ENCODE measurements around the gene ACOT7. TPM values are rescaled to one million over a fixed set of nuclear protein-coding genes. Genes with fewer than 3 reads are reported as not detected.

Gene ACOT7
- total and polyA plus RNA-seq, 2 of the 13 experiments (the other 11 are each of a cell fraction or from before 2014, with no cell fraction given) = 33.0 to 55.8 TPM

- TF ChIP-seq REST (IDR thresholded peaks at IDR 0.05; ENCODE audit: borderline replicate concordance in 1 of 2, low read depth in 1 of 2, low read length in 2 of 2) (peak in 1 of 2 experiments; percentile 99), RFX5 (IDR thresholded peaks at IDR 0.05; ENCODE audit: low read depth, low read length) (no peak), GATAD1 (CRISPR knock-in tag; IDR thresholded peaks at IDR 0.05) (peak; percentile 82), ZNF703 (CRISPR knock-in tag; IDR thresholded peaks at IDR 0.05; ENCODE audit: borderline replicate concordance) (peak; percentile 86), ATF7-NPFF (CRISPR knock-in tag; IDR thresholded peaks at IDR 0.05; ENCODE audit: low read depth) (peak; percentile 100), CSRNP1 (CRISPR knock-in tag; IDR thresholded peaks at IDR 0.05) (peak; percentile 97), POLR2AphosphoS2 (IDR thresholded peaks at IDR 0.05; ENCODE audit: low read depth, low read length) (no peak), ZNF335 (CRISPR knock-in tag; IDR thresholded peaks at IDR 0.05) (peak; percentile 93), NFRKB (IDR thresholded peaks at IDR 0.05) (no peak), GMEB1 (CRISPR knock-in tag; IDR thresholded peaks at IDR 0.05; ENCODE audit: borderline replicate concordance) (peak; percentile 51), ZNF275 (CRISPR knock-in tag; IDR thresholded peaks at IDR 0.05; ENCODE audit: borderline replicate concordance) (peak; percentile 95), NPAS2 (CRISPR knock-in tag; IDR thresholded peaks at IDR 0.05; ENCODE audit: borderline replicate concordance) (no peak), ZNF672 (CRISPR knock-in tag; IDR thresholded peaks at IDR 0.05) (peak; percentile 93; the same call in 1 of the 2 replicates), ATF5 (CRISPR knock-in tag; IDR thresholded peaks at IDR 0.05; ENCODE audit: low read depth) (peak; percentile 98), SRSF9 (IDR thresholded peaks at IDR 0.05; ENCODE audit: borderline replicate concordance, insufficient read depth, low read depth, low read length, poor library complexity, severe bottlenecking) (no peak), PAF1 (CRISPR knock-in tag; IDR thresholded peaks at IDR 0.05) (no peak), ZSCAN30 (CRISPR knock-in tag; IDR thresholded peaks at IDR 0.05) (peak; percentile 93; the same call in 1 of the 2 replicates), ZNF282 (IDR thresholded peaks at IDR 0.05; ENCODE audit: partially characterized antibody) (no peak), HOXA3 (CRISPR knock-in tag; IDR thresholded peaks at IDR 0.05) (peak; percentile 91)
Measured at GRCh38 chr1:6245086-6245868, 148.3 kb downstream of the ACOT7 start (continued).

All from HepG2 (cell line).